Lung (tissue), 12 donors: ENCODE results near the gene PIM1. TPM values are rescaled to one million over a fixed set of nuclear protein-coding genes. Genes with fewer than 3 reads are reported as not detected.
"Not testable (repeated sequence)": the region's sequence is repeated elsewhere in the genome, so short reads cannot be mapped to it uniquely, and the experiment has no call there.

Source experiments
- ATAC-seq: fragments of 200-7000 bp; cut with Tn5 transposase; one replicate; pipeline ENCODE4 v1.9.1; 2020; ENCODE audit warnings: moderate number of reproducible peaks; ENCODE audit not compliant: insufficient read depth, low FRiP score
- DNase-seq, 3 donors: peaks; one replicate each; pipeline ENCODE4 v3.0.0-alpha.2; 2013 to 2017
- H3K27ac ChIP-seq, 2 donors: one replicate each; pipeline ENCODE4 v1.5.1; 2013; ENCODE audit warnings: mild to moderate bottlenecking in 2 of 2, moderate library complexity in 2 of 2, control low read depth in 1 of 2, inconsistent platforms in 1 of 2, low read depth in 1 of 2, low read length in 1 of 2
- H3K27me3 ChIP-seq, 3 donors: one replicate each; pipeline ENCODE4 v1.5.1; 2013; ENCODE audit warnings: low read length in 2 of 3; ENCODE audit not compliant: control insufficient read depth in 3 of 3, insufficient read depth in 3 of 3
- H3K36me3 ChIP-seq, 4 donors: one replicate each; pipeline ENCODE4 v1.5.1; 2013; ENCODE audit warnings: low read length in 4 of 4, mild to moderate bottlenecking in 1 of 4, moderate library complexity in 1 of 4; ENCODE audit not compliant: control insufficient read depth in 4 of 4, insufficient read depth in 4 of 4
- H3K4me1 ChIP-seq, 5 donors: one replicate each; pipeline ENCODE4 v1.5.1; 2013; ENCODE audit warnings: low read length in 5 of 5, mild to moderate bottlenecking in 2 of 5, moderate library complexity in 1 of 5; ENCODE audit not compliant: control insufficient read depth in 5 of 5, insufficient read depth in 5 of 5
- H3K4me3 ChIP-seq: one replicate; pipeline ENCODE4 v1.5.1; 2013; ENCODE audit warnings: mild to moderate bottlenecking, control low read depth, moderate library complexity
- H3K9ac ChIP-seq, 2 donors: one replicate each; pipeline ENCODE4 v1.5.1; 2013; ENCODE audit warnings: low read length in 2 of 2, control low read depth in 1 of 2; ENCODE audit not compliant: insufficient read depth in 1 of 2
- H3K9me3 ChIP-seq, 4 donors: one replicate each; pipeline ENCODE4 v1.5.1; 2013; ENCODE audit warnings: low read length in 3 of 4, mild to moderate bottlenecking in 1 of 4, moderate library complexity in 1 of 4; ENCODE audit not compliant: control insufficient read depth in 4 of 4, insufficient read depth in 3 of 4
- WGBS, 2 donors: extraction: QIAGEN DNeasy Blood & Tissue Kit; methylation state at CpG; one replicate each; pipeline ENCODE4 v1.1.7; 2013; 5-methylcytosine and 5-hydroxymethylcytosine counted together
- polyA plus RNA-seq, 2 donors: library from polyadenylated mRNA; stranded (reverse); fragments of 200-250 nt; gene quantifications; one replicate each; pipeline ENCODE4 v1.2.1, GENCODE V29; 2013
- total RNA-seq, 2 donors: library from RNA; depleted of rRNA in 1 of 2; stranded (reverse); fragments of >200 nt in 1 of 2; gene quantifications; one replicate each; pipeline ENCODE4 v1.2.1, GENCODE V29; 2014 to 2021
- TF ChIP-seq, protein P1 (sequence below): IDR thresholded peaks from 2 replicates; pipeline ENCODE4 v1.5.1; 2012; ENCODE audit warnings: mild to moderate bottlenecking; ENCODE audit errors: control extremely low read depth, extremely low read depth
- donor health status: control.
- donor health status: control.
- donor health status: Bipolar disorder and iron deficiency.
- donor health status: healthy.
- donor health status: DM: yes; HTN: yes; CAD: no.

Gene PIM1
- total and polyA plus RNA-seq, 4 donors: 43.2 to 108 (median 52.0) TPM

GRCh38 chr6:37126961-37127616 lies 42.9 kb upstream of the PIM1 start:
- no peaks in the 10 kb centered on the region for H3K36me3 ChIP-seq
- no peak for DNase-seq
- WGBS, 2 donors: 89 to 90% methylated on average over 1 of the region's 1 CpG
- no peaks in the 10 kb centered on the region for H3K9me3 ChIP-seq
- TF ChIP-seq, protein P1, sequence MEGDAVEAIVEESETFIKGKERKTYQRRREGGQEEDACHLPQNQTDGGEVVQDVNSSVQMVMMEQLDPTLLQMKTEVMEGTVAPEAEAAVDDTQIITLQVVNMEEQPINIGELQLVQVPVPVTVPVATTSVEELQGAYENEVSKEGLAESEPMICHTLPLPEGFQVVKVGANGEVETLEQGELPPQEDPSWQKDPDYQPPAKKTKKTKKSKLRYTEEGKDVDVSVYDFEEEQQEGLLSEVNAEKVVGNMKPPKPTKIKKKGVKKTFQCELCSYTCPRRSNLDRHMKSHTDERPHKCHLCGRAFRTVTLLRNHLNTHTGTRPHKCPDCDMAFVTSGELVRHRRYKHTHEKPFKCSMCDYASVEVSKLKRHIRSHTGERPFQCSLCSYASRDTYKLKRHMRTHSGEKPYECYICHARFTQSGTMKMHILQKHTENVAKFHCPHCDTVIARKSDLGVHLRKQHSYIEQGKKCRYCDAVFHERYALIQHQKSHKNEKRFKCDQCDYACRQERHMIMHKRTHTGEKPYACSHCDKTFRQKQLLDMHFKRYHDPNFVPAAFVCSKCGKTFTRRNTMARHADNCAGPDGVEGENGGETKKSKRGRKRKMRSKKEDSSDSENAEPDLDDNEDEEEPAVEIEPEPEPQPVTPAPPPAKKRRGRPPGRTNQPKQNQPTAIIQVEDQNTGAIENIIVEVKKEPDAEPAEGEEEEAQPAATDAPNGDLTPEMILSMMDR: no peak
- H3K27me3 ChIP-seq: no peaks in the 10 kb centered on the region
- H3K4me3 ChIP-seq: no peak overlapping the region
- no peak for ATAC-seq
- H3K9ac ChIP-seq: no peak overlapping the region
- peaks cover 5 to 13% (median 8%) of the 10 kb centered on the region in 5 donors for H3K4me1 ChIP-seq
- no peak overlapping the region for H3K27ac ChIP-seq

GRCh38 chr6:37127961-37128862 lies 41.7 kb upstream of the PIM1 start:
- Histone ChIP-seq H3K27me3 (no peaks in the 10 kb centered on the region), H3K36me3 (no peaks in the 10 kb centered on the region), H3K27ac (peak overlapping the region; percentile 55 to 71), H3K4me1 (peaks cover 5 to 13% (median 8%) of the 10 kb centered on the region in 5 donors), H3K9me3 (no peaks in the 10 kb centered on the region), H3K9ac (no peak overlapping the region), H3K4me3 (no peak overlapping the region)
- WGBS, 2 donors: 69 to 77% methylated on average over 8 of the region's 8 CpGs
- TF ChIP-seq, protein P1: no peak
- ATAC-seq (no peak), DNase-seq (no peak)

- WGBS, 2 donors: 92 to 97% methylated on average over 12 of the region's 12 CpGs
- not testable (repeated sequence) for H3K4me3 ChIP-seq, ATAC-seq, H3K9me3 ChIP-seq, DNase-seq, H3K9ac ChIP-seq, H3K27me3 ChIP-seq, H3K36me3 ChIP-seq
- Histone ChIP-seq H3K27ac (peak overlapping the region in 1 of 2 donors; percentile 41), H3K4me1 (peaks cover 5 to 13% (median 9%) of the 10 kb centered on the region in 5 donors)
Observed at GRCh38 chr6:37128863-37129443, 41.0 kb upstream of the PIM1 start.

DNA sequence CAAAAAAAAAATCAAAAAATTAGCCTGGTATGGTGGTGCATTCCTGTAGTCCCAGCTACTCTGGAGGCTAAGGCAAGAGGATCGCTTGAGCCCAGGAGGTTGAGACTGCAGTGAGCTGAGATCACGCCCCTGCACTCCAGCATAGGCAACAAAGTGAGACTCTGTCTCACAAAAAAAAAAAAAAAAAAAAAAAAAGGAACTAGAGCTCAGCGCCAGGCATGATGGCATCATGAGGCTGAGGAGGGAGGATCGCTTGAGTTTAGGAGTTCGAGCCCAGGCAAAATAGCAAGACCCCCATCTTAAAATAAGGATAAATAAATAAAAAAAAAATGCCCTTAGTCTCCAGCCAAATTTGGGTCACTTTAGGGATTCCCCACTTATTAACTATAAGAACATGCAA lies 40.4 kb upstream of the PIM1 start:
- H3K27ac ChIP-seq: peak overlapping the region in 1 of 2 donors; percentile 66
- WGBS, 2 donors: 84 to 93% methylated on average over 5 of the region's 5 CpGs
- H3K9ac ChIP-seq: no peak overlapping the region
- H3K27me3 ChIP-seq: no peaks in the 10 kb centered on the region
- H3K36me3 ChIP-seq: no peaks in the 10 kb centered on the region
- peaks cover 5 to 15% (median 10%) of the 10 kb centered on the region in 5 donors for H3K4me1 ChIP-seq
- H3K4me3 ChIP-seq: no peak overlapping the region
- no peak for DNase-seq
- ATAC-seq: no peak
- TF ChIP-seq, protein P1: no peak
- no peaks in the 10 kb centered on the region for H3K9me3 ChIP-seq
